GM18499 (cell line): ENCODE data around the gene PPM1F.
"Not testable (repeated sequence)": the region's sequence is repeated elsewhere in the genome, so short reads cannot be mapped to it uniquely, and the experiment has no call there.

Experiments used
- ATAC-seq: cut with Tn5 transposase; IDR thresholded peaks from one replicate; pipeline ENCODE4 v1.9.1; 2021; ENCODE audit warnings: moderate number of reproducible peaks; ENCODE audit not compliant: insufficient read depth, unreplicated experiment

PPM1F gene

DNA sequence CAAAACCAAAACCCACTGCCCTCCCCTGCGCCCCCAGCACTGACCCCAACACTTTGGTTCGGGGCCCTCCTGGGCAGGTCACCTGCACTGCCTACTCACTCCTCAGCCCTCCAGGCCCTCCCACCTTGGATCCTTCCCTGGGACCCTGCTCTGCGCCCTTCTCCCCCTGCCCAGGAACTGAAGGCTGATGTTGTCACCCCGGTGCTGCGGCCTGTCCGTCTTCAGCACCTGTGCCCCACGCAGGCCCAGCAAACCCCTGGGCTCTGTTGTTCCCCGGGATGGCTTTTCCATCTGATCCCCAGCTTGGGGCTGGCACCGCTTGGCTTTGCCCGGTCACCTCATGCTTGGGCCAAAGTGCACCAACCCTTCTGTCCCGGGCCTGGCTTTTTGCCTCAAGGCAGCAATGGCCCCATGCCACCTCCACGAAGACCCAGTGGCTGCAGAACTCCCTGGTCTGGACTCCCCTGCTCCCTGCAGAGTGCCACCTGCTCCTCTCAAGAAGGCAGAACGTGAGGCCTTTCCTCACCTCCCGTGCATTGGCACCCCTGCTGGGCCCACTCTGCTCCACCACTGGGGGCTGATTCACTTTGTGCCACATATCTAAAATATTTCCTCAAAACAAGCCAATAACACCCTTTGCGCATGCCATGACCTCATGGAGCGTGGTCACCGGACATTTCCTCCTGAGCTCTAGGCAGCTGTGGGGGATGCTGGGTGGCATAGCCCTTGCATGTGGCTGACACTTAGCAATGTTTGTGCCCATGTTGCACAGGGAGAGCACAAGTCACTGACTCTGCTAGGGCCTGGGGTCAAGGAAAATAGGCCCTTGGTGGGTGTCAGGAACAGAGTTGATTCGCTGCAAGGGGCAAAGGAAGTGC, 8.8 kb downstream of the PPM1F start:
- no peak for ATAC-seq

DNA sequence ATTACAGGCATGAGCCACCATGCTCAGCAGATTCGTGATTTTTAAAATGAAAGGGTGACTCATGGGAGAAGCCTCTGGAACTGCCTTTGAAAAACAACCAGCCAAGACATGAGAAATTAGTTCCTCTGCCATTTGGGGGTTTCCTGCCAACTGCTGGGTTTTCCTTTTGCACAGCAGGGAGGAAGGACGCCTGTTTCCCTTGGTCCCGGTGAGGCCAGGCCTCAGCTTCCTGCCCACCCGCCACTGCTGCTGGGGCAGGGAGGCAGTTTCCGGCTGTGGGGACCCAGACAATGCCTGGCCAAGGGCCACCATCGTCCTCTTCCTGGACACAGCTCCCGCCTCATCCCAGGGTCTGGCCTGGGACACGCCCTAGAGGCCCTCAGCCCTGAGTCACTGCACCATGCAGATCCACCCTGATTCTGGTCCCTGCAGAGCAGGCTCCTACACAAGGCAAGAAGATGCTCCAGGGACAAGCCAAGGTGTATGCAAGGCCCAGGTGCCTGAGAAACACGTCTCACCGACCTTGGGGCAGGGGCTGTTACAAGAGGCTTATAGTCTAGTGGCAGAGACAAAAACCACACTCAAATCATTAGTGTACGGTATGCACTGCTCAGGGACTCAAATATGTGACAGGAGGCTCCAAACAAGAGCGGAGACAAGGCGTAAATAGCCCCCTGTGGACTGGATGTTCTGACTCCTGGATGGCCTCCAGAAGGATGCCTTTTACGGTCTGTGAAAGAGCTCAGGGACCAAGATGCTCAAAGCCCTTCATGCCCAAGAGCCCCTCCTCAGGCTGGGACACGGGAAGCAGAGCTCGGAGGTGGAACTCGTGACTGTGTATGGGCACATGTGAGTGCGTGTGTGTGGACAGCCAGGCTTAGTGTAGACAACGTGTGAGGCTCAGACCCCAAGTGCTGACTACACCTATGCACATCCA, 10.0 kb downstream of the PPM1F start:
- ATAC-seq, result no peak

DNA sequence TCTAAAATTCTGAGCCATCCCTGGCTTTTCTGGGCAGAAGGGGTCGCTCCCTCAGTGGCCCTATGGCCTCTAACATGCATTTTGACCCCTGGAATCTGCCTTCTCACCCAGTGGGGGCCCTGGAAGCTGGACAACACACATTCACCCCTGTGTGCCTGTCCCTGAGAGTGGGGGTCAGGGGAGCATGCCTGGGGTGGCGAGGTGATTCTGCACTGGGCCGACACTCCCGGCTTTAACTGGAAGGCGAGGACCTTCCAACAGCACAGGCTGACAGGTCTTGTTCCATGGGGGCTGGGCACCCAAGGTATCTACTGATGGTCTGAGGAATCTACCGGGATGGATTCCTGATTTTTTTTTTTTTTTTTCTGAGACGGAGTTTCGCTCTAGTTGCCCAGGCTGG, 10.7 kb downstream of the PPM1F start:
- no peak for ATAC-seq

DNA sequence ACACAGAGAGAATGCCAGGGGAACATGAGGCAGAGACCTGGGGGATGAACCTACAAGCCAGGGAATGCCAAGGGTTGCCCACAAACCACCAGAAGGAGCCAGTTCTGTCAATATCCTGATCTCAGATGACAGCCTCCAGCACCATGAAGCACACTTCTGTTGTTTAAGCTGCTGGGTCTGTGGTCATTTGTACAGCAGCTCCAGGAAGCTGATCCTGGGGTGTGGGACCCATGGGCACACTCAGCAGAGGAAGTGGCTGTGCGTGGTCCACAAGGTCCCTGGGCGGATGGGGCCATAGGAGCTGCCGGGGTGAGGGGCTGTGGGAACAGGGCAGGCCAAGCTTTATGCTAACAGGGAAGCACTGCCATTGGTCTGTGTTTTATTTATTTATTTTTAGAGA, 12.1 kb downstream of the PPM1F start:
- ATAC-seq, result no peak

DNA sequence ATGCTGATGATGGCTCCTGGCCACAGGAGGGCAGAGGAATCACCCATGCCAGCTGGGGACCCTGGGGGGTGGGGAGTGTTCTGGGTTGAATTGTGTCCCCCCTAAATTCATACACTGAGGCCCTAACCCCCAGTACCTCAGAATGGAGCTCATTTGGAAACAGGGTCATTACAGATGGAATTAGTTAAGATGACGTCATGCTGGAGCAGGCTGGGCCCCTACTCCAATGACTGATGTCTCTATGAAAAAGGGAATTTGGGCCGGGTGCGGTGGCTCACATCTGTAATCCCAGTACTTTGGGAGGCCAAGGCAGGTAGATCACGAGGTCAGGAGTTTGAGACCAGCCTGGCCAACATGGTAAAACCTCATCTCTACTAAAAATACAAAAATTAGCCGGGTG, 12.7 kb downstream of the PPM1F start:
- not testable (repeated sequence) for ATAC-seq

DNA sequence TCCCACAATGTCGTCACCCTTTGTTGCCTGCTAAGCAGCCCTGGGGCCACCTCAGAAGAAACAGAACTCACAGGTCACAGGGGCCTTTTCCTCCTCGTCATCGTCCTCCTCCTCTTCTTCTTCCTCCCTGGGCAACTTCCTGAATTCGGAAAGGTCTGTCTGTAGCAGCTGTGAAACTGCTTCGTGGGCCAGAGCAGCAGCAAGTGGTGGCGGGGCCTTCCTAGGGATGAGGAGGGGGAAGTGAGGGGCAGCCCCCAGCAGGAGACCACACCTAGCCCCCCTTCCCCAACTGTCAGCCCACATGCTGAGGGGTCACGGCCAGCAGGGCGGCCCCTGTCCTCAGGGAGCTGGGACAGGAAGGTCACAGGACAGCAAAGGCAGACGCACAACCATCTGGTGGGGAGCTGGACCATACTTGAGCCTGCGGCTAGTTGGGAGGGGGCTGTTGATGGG, 13.2 kb downstream of the PPM1F start:
- ATAC-seq, result no peak

DNA sequence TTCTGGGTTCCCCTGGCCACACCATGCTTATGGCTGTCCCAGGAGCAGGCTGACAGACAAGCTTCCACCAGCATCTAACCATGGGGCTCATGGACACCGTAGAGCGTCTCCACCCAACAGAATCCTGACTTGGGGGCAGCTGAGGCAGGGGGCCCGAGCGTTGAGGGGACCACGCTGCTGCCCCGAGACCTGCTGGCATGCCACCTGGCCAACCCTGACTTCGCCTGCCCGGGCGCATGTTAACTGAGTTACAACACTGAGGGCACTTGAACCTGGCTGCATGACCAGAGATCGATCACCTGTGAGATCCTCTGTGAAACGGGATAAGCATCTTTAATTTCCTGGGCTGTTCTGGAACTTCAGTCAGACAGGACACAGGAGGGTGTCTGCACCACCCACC, 13.7 kb downstream of the PPM1F start:
- ATAC-seq, result no peak

DNA sequence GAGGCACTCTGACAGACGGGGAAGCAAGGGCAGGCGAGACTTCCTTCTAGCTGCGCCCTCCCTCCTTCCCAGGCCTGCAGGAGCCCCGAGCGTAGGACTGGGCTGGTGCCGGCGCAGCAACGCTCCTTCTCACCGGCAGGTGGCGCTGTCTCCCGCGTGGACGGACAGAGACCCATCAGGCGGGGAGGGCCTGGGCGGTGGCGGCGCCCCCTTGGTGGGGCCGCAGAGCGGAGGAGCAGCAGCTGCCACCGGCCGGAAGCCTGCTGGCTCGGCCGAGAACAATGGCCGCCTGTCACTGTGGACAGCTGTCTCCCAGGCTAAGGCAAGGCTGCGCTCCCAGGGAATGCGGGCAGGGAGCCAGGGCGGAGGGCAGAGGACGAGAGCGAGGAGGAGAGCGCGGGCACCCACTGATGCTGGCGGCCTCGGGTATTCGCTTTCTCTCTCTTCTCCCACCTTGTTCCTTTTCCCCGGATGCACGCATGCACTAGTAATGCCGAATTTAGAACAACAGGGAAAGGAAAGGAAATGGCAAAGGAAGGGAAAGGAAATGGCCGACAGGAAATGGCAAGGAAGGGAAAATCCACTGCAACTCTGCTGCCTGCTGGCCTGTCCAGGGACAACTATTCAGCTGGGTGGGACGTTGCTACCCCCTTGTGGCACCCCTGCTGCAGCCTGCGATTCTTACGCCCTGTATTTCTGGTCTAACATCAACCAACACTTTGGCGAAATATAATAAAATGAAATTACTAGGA, 14.4 kb downstream of the PPM1F start:
- no peak for ATAC-seq

DNA sequence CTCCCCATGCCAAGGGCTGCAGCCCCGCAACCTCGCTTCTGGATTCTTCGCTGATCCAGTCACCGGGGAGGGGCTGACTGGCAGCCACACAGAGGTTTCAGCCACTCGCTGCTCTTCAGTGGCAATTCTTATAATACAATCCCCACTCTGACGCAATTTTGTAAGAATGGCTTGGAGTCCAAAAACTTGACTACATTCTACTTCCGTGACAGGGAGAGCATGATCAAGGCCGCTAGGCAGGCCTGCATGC, 14.9 kb downstream of the PPM1F start:
- ATAC-seq, result no peak

DNA sequence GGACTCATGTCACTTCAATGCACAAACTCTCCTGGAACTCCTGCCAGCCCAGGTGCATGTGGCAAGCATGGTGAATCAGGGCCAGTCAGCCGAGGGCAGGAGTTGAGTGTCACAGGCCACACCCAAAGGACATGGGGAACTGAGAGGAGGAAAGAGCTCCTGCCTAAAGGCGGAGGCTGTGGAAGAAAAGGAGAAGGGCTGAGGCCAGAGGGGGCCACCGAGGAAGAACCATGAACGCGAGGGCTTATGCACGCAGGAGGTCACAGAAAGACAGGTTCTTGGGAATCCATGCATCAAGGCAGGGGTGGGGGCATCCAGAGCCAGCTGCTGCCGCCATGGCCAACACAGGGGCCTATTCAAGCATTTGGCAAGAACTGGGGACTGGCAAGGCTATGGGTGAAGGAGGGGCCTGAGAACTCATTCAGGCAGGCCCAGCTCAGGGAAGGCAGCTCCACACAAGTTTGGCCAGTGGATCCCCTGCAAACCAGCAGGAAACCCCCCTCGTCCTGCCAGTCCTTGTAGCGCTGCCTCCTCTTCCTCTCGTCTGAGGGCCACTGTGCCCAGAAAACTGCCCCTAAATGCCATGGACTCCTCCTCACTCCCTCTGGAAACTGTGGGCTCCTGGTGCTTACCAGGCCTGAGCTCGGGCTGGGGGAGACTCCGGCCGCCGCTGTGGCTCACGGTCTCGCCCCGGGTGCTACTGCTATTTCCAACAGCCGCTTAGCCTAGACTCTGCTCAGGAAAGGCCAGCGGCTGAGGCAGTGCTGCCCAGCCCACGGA, 15.4 kb downstream of the PPM1F start:
- no peak for ATAC-seq

DNA sequence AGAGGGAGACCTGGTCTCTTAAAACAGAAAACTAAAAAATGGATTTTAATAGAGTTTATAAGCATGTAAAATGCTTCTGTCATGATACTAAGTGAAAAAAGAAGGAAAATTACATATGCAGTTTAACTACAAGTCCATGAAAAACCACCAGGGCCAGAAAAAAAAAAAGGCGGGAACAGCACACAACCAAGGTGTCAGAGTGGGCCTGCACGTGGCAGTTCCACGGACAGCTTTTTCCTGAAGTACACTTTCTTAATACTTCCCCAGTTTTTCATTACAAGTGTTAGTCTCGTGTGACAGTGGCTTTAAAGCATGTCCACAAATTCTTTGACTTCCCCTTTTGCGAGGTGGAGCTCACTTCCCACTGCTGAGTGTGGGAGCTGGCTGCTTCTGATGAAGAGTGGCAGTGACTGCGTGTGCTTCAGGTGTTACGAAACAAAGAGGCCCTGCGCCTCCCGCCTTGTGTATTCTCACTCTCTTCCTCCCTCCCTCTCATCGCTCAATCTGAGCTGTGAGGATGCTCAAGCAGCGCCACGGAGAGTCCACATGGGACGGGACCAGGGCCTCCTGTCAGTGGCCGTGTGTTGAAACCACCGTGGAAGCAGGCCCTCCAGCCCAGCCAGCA, 16.4 kb downstream of the PPM1F start:
- no peak for ATAC-seq

DNA sequence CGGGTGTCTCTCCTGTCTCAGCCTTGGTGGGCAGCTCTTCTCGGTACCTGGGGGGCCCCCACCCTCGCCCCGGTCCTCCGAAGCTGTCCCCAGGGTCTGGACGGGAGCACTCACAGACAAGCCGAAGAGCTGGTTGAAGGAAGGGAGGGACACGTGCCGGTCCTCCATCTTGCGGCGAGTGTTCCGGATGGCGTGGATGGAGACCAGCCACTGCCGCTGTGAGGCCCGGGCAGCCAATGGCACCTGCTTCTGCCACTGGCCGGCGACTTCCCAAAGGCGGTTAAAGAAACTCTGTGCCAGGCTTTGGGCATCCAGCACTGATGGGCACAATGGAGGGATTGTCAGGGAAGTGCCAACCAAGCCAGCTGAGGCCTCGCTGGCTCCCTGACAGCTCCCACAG, 18.7 kb downstream of the PPM1F start:
- no peak for ATAC-seq

DNA sequence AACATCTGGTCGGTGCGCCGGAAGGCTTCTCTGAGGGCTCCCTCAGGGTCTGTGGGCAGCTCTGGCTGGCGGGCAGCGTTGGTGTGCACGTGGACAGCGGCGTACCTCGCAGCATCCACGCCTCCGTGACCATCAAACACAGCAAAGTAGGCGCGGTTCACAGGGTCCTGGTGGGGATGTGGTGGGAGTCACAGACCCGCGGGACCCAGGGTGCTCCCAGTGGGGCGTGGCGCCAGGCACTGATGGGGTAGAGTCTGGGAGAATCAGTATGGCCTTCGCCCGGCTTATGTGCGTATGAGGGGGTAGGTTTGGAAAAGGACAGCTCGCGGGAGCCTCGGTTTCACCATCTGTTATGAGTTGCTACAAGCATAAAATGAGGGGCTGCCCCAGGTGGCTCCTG, 19.2 kb downstream of the PPM1F start:
- ATAC-seq, result no peak

DNA sequence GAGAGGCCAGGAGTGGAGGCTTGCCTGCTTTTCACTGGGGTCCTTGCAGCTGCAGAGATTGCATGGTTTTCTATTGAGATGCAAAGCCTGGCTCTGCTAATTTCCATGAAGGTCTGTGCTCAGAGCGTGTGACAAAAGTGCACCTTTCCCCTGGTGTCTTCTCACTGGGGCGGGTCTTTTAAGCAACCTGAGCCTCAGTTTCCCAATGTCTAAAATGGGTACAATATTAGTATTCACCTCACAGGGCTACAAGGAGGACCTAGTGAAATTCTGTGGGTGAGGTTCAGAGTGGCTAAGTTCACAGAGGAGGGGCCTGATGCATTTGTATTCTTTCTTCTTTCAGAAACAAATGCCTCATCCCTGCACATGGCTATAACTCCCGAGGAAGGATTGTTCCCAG, 20.3 kb downstream of the PPM1F start:
- ATAC-seq, result no peak

DNA sequence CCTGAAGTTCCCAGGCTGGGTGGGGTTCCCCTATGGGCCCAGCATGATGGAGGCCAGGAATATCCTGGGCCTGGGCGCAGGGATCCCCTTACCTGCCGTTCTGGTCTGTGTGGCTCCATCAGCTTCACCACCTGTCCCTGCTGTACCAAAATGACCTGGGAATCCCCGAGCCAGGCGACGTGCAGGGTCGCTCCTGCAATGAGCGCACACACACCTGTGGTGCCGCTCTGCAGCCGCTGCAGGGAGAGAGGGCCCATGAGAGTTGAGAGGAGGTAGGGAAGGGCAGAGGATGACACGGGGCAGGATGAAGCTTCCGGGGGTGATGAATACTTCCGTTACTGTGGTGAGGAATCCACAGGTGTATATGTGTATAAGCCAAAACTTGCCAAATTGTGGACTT, 21.6 kb downstream of the PPM1F start:
- no peak for ATAC-seq

DNA sequence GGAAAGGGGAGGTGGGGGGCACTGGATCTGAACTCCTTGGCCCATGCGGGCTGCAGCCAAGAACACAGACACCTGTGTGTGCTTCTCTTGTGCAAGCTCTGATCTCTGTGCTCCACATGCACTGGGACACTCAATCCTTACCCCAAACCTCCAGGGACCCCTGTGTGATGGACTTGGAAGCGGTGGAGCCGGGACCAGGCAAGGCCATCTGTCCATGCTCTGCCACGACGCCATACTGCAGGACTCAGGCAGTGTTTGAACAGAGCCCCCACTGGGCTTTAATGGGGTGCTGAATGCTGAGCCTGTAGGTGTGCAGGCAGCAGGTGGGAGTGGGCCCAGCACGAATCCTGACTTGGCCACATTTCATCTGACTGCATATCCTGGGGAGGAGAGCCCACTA, 23.4 kb downstream of the PPM1F start:
- no peak for ATAC-seq

DNA sequence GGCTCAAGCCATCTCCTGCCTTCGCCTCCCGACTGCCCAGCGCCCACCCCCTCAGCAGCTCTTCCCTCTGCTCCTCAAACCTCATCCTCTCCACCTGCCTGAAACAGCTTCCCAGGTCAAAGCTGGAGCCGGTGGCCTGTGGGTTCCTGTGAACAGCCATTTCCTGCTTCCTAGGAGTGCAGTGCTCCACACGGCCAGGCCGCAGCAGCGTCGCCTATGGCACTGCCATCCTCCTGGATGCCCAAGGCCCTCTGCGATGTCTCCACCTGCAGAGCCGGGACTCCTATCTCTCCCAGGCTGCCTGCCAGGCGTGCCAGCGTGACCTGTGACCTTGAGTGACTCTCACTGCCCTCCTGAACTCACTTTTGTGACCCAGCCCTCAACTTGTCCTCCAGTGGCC, 24.6 kb downstream of the PPM1F start:
- ATAC-seq, result no peak

DNA sequence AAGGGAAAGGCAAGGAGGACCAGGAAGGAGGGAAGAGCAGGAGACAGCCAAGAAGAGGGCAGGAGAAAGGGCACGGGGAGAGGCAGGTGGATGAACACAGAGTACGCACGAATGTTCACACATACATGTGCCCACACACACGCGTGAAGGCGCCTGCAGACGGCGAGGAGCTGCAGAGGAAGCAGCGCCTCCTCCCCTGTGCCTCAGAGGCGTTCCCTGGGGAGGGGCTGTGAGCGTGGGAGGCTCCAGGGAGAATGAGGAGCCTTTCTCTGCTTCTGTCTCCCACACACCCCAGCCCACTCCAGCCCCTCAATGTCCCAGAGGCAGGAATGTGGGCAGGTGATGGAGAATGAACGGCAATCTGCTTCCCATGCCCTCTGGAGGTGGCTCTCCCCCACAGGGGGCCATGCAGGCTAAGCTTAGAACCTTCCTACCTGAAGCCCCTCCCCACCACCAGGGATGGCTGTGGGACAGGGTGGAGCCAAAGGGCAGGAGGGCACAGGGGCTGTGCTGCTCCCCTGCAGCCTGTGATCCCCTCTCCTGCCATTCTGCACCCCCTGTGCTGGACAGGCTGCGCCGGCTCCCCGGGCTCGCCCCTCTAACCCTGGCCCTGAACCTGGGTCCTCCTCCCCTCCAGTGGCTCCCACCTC, 25.3 kb downstream of the PPM1F start:
- no peak for ATAC-seq

DNA sequence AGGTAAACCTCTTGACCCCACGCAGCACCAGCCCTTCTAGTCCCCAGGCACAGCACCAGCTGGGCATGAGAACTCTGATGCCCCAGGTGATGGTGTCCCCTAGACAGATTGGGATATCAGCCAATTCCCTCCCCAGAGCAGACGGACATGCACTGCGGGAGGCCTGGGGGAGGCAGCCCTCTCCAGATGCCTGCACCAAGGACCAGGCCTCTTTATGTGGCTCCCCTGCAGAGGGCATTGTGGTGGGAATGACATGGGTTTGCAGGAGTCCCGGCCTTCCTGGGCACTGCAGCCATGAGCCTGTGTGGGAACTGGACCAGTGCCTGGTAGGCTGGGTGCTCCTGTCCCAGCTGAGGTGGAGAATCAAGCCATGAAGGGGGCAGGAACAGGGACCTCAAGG, 25.9 kb downstream of the PPM1F start:
- no peak for ATAC-seq
